CD14-positive monocyte (primary cell): ENCODE data around the gene PPIB. TPM values are rescaled to one million over a fixed set of nuclear protein-coding genes. Genes with fewer than 3 reads are reported as not detected.
A peak's percentile ranks its signal among the peaks of the same experiment; 100 is the strongest.

ENCODE experiments used
- DNase-seq, 3 donors: peaks; one replicate each; pipeline ENCODE4 v3.0.0-alpha.2; 2011 to 2022
- H2AFZ ChIP-seq: 2 replicates; pipeline ENCODE4 v1.6.0; 2012; ENCODE audit warnings: mild to moderate bottlenecking, low read depth, low read length, inconsistent platforms; ENCODE audit not compliant: insufficient read depth, poor library complexity, severe bottlenecking
- H3K27ac ChIP-seq, 2 donors: 1 replicate in 1 of 2; 2 replicates in 1 of 2; pipeline ENCODE4 v1.5.1; 2012 to 2013; ENCODE audit warnings: low read length in 2 of 2, control low read depth in 1 of 2, inconsistent platforms in 1 of 2, low read depth in 1 of 2, mild to moderate bottlenecking in 1 of 2
- H3K27me3 ChIP-seq, 2 donors: one replicate each; pipeline versions ENCODE4 v1.6.0 to v1.6.1; 2011 to 2013; ENCODE audit warnings: low read length in 2 of 2; ENCODE audit not compliant: control insufficient read depth in 2 of 2, insufficient read depth in 2 of 2
- H3K36me3 ChIP-seq, 2 donors: replicated peaks in 1 of 2; 1 replicate in 1 of 2; 2 replicates in 1 of 2; pipeline versions ENCODE4 v1.5.1 to v1.6.1; 2012 to 2013; ENCODE audit warnings: low read length in 2 of 2, control low read depth in 1 of 2, inconsistent platforms in 1 of 2, mild to moderate bottlenecking in 1 of 2; ENCODE audit not compliant: insufficient read depth in 2 of 2, control insufficient read depth in 1 of 2
- H3K4me1 ChIP-seq, 2 donors: 1 replicate in 1 of 2; 2 replicates in 1 of 2; pipeline versions ENCODE4 v1.5.1 to v1.6.1; 2012 to 2013; ENCODE audit warnings: low read length in 2 of 2, control low read depth in 1 of 2, inconsistent platforms in 1 of 2, mild to moderate bottlenecking in 1 of 2, moderate library complexity in 1 of 2; ENCODE audit not compliant: insufficient read depth in 2 of 2, control insufficient read depth in 1 of 2
- H3K4me2 ChIP-seq: replicated peaks from 2 replicates; pipeline ENCODE3; 2012; ENCODE audit warnings: low read length, moderate library complexity, mild to moderate bottlenecking; ENCODE audit not compliant: poor library complexity, severe bottlenecking; ENCODE audit errors: extremely low read depth
- H3K4me3 ChIP-seq, 3 experiments: fragments of 200-600 bp in 1 of 3; sonication (generic) in 1 of 3; replicated peaks in 1 of 3; 1 replicate in 2 of 3; 2 replicates in 1 of 3; pipeline ENCODE4 v1.5.1; 2011 to 2013; ENCODE audit warnings: low read length in 3 of 3, mild to moderate bottlenecking in 3 of 3, control low read depth in 2 of 3, low read depth in 2 of 3, inconsistent platforms in 1 of 3, moderate library complexity in 1 of 3
- H3K79me2 ChIP-seq: 2 replicates; pipeline ENCODE4 v1.6.0; 2012; ENCODE audit warnings: mild to moderate bottlenecking, control low read depth, inconsistent platforms, low read length, moderate library complexity; ENCODE audit not compliant: insufficient read depth
- H3K9ac ChIP-seq: 2 replicates; pipeline ENCODE4 v1.6.0; 2017; ENCODE audit warnings: low read length, mild to moderate bottlenecking; ENCODE audit not compliant: insufficient read depth, poor library complexity, severe bottlenecking
- H3K9me3 ChIP-seq, 2 donors: replicated peaks in 1 of 2; 1 replicate in 1 of 2; 2 replicates in 1 of 2; pipeline versions ENCODE4 v1.5.1 to v1.6.1; 2012 to 2013; ENCODE audit warnings: low read length in 2 of 2, control low read depth in 1 of 2; ENCODE audit not compliant: control insufficient read depth in 1 of 2, insufficient read depth in 1 of 2
- H4K20me1 ChIP-seq: 2 replicates; pipeline ENCODE4 v1.6.0; 2012; ENCODE audit warnings: mild to moderate bottlenecking, low read length, control low read depth, moderate library complexity; ENCODE audit not compliant: insufficient read depth
- H3K27ac Mint-ChIP-seq, 7 donors: one replicate each; pipeline ENCODE4 v1.8.0; 2020; ENCODE audit warnings: mild to moderate bottlenecking in 7 of 7, mixed read lengths in 7 of 7, moderate library complexity in 6 of 7, inconsistent platforms in 2 of 7
- H3K27me3 Mint-ChIP-seq, 3 donors: one replicate each; pipeline ENCODE4 v1.8.0; 2021 to 2022; ENCODE audit warnings: low read depth in 3 of 3, mild to moderate bottlenecking in 3 of 3, mixed read lengths in 3 of 3, moderate library complexity in 3 of 3, inconsistent platforms in 1 of 3
- H3K36me3 Mint-ChIP-seq, 2 donors: one replicate each; pipeline ENCODE4 v1.8.0; 2020; ENCODE audit warnings: mixed read lengths in 2 of 2, inconsistent platforms in 1 of 2, mild to moderate bottlenecking in 1 of 2
- H3K4me1 Mint-ChIP-seq: one replicate; pipeline ENCODE4 v1.8.0; 2020; ENCODE audit warnings: mild to moderate bottlenecking, mixed read lengths
- H3K4me3 Mint-ChIP-seq, 2 donors: one replicate each; pipeline ENCODE4 v1.8.0; 2020; ENCODE audit warnings: mild to moderate bottlenecking in 2 of 2, mixed read lengths in 2 of 2, moderate library complexity in 1 of 2
- H3K9me3 Mint-ChIP-seq, 7 donors: one replicate each; pipeline ENCODE4 v1.8.0; 2020 to 2022; ENCODE audit warnings: mixed read lengths in 7 of 7, mild to moderate bottlenecking in 6 of 7, moderate library complexity in 6 of 7, inconsistent platforms in 2 of 7
- CTCF ChIP-seq: fragments of 200-600 bp; IDR thresholded peaks from one replicate; pipeline ENCODE4 v1.8.0; 2022; ENCODE audit warnings: antibody characterized with exemption, mild to moderate bottlenecking
- WGBS: methylation state at CpG from one replicate; pipeline ENCODE4 v1.1.5; 2013; ENCODE audit warnings: missing lambda C conversion rate; ENCODE audit not compliant: insufficient coverage; 5-methylcytosine and 5-hydroxymethylcytosine counted together
- intact Hi-C, 2 donors: fragments of 100-400 bp; cut with micrococcal nuclease; formaldehyde crosslinking; loops; one replicate each; pipeline versions ENCODE4 v1.15.0 to v1.15.1; 2023
- polyA plus RNA-seq, 3 donors: library from polyadenylated mRNA; depleted of rRNA in 1 of 3; unstranded in 2 of 3; stranded (reverse) in 1 of 3; fragments of 300-500 nt in 2 of 3; fragments of >200 nt in 1 of 3; fragmentation: Illumina TruSeq in 2 of 3; gene quantifications; 1 replicate in 2 of 3; 2 replicates in 1 of 3; pipeline ENCODE4 v1.2.3, GENCODE V29; 2012 to 2021

Gene PPIB
- polyA plus RNA-seq, 3 donors = 224 to 532 (median 520) TPM

- Histone ChIP-seq H4K20me1 (peaks cover 36% of the 10 kb centered on the region), H3K36me3 (peaks cover 16 to 19% of the 10 kb centered on the region in 2 donors), H3K4me2 (peak overlapping the region; percentile 89), H3K9ac (peak overlapping the region; percentile 76), H3K27me3 (no peaks in the 10 kb centered on the region), H3K27ac (peak overlapping the region; percentile 86 to 94), H3K79me2 (peaks cover 37% of the 10 kb centered on the region), H3K9me3 (no peaks in the 10 kb centered on the region), H3K4me1 (peaks cover 29 to 34% of the 10 kb centered on the region in 2 donors), H2AFZ (peak overlapping the region; percentile 86), H3K4me3 (peak overlapping the region; percentile 63 to 92 (median 67))
- no peak for TF ChIP-seq CTCF
- intact Hi-C loops = loop anchor here (2.0 to 10.0 kb wide), 5 partner anchors 69 to 298 kb away; partner anchors contain the start of genes CIAO2A (in 1 of the 2), CSNK1G1 (in 1 of the 2), SNX1 (in 1 of the 2) and TRIP4 (in 1 of the 2)
- DNase-seq = peak; percentile 41 to 71 (median 66)
- Mint-ChIP-seq H3K4me3 (peak overlapping the region; percentile 78 to 96), H3K4me1 (peaks cover 37% of the 10 kb centered on the region), H3K27me3 (peaks cover 0 to 2% (median 0%) of the 10 kb centered on the region in 3 donors), H3K27ac (peak overlapping the region; percentile 93 to 96 (median 95)), H3K36me3 (peaks cover 25 to 27% of the 10 kb centered on the region in 2 donors), H3K9me3 (no peaks in the 10 kb centered on the region)
- 7% methylated on average over 3 of the region's 14 CpGs for WGBS
These were observed 989 bp upstream of the PPIB start for GRCh38 chr15:64163659-64164362.

GRCh38 chr15:64162478-64162868 is 349 bp downstream of the PPIB start:
- H2AFZ ChIP-seq = peak overlapping the region; percentile 80
- H4K20me1 ChIP-seq = peaks cover 49% of the 10 kb centered on the region
- 0% methylated on average over 18 of the region's 21 CpGs for WGBS
- Mint-ChIP-seq H3K9me3 (no peaks in the 10 kb centered on the region), H3K36me3 (peaks cover 35 to 38% of the 10 kb centered on the region in 2 donors), H3K27ac (peak overlapping the region; percentile 91 to 96 (median 94)), H3K4me1 (peaks cover 41% of the 10 kb centered on the region), H3K4me3 (peak overlapping the region; percentile 94 to 96), H3K27me3 (peaks cover 0 to under 1% (median 0%) of the 10 kb centered on the region in 3 donors)
- H3K9me3 ChIP-seq = no peaks in the 10 kb centered on the region
- H3K4me3 ChIP-seq = peak overlapping the region; percentile 73 to 92 (median 85)
- DNase-seq = no peak
- H3K79me2 ChIP-seq = peaks cover 49% of the 10 kb centered on the region
- peak overlapping the region; percentile 89 to 94 for H3K27ac ChIP-seq
- intact Hi-C loops = loop anchor here (2.0 to 10.0 kb wide), 5 partner anchors 68 to 300 kb away; partner anchors contain the start of genes CIAO2A (in 1 of the 2), CSNK1G1 (in 1 of the 2), SNX1 (in 1 of the 2) and TRIP4 (in 1 of the 2)
- H3K27me3 ChIP-seq = no peaks in the 10 kb centered on the region
- H3K4me2 ChIP-seq = peak overlapping the region; percentile 89
- H3K36me3 ChIP-seq = peaks cover 30 to 32% of the 10 kb centered on the region in 2 donors
- TF ChIP-seq CTCF = no peak
- H3K9ac ChIP-seq = peak overlapping the region; percentile 86
- H3K4me1 ChIP-seq = peaks cover 29 to 37% of the 10 kb centered on the region in 2 donors
